Measurements from ENCODE around the gene APBA2. TPM values are rescaled to one million over a fixed set of nuclear protein-coding genes. Genes with fewer than 3 reads are reported as not detected.

Gene APBA2
- total RNA-seq, 1 experiment from 2014 or later: 12.9 TPM

- intact Hi-C loops (cut with micrococcal nuclease; ENCODE audit: unreplicated experiment): no loop called here
- ChIA-PET CTCF (no interaction called here), POLR2A (ENCODE audit: low non-redundant PET) (no interaction called here)
- H3K9me3 ChIP-seq (ENCODE audit: low read depth, low read length, poor library complexity, severe bottlenecking): no peaks in the 10 kb centered on the region
- TF ChIP-seq CTCF (conservative IDR thresholded peaks at IDR 0.05; ENCODE audit: low read depth, low read length): no peak
- TF ChIP-seq EZH2 (IDR thresholded peaks at IDR 0.05; ENCODE audit: borderline replicate concordance, low read depth, low read length, poor library complexity, severe bottlenecking): no peak
- DNase-seq (ENCODE audit: low spot score): no peak
- no peaks in the 10 kb centered on the region for H3K27me3 ChIP-seq (replicated peaks; ENCODE audit: insufficient read depth, low read depth, low read length, poor library complexity)
- no peak overlapping the region for H3K4me3 ChIP-seq (ENCODE audit: low read depth, low read length, poor library complexity, severe bottlenecking)
- no TSS peak for BruUV-seq (replicated peaks)
- H3K27ac ChIP-seq (ENCODE audit: low read depth, low read length, poor library complexity, severe bottlenecking): no peak overlapping the region
- H3K36me3 ChIP-seq (ENCODE audit: insufficient read depth, low read length, poor library complexity, severe bottlenecking): no peaks in the 10 kb centered on the region
- no peaks in the 10 kb centered on the region for H3K4me1 ChIP-seq (ENCODE audit: insufficient read depth, low read length, poor library complexity, severe bottlenecking)
Measured at GRCh38 chr15:28918141-28918983, 32.6 kb downstream of the APBA2 start.

GRCh38 chr15:28919201-28919635 is 33.4 kb downstream of the APBA2 start:
- no peak overlapping the region for H3K4me3 ChIP-seq (ENCODE audit: low read depth, low read length, poor library complexity, severe bottlenecking)
- no peaks in the 10 kb centered on the region for H3K9me3 ChIP-seq (ENCODE audit: low read depth, low read length, poor library complexity, severe bottlenecking)
- intact Hi-C loops (cut with micrococcal nuclease; ENCODE audit: unreplicated experiment): no loop called here
- H3K27me3 ChIP-seq (replicated peaks; ENCODE audit: insufficient read depth, low read depth, low read length, poor library complexity): no peaks in the 10 kb centered on the region
- ChIA-PET POLR2A (ENCODE audit: low non-redundant PET) (no interaction called here), CTCF (no interaction called here)
- TF ChIP-seq EZH2 (IDR thresholded peaks at IDR 0.05; ENCODE audit: borderline replicate concordance, low read depth, low read length, poor library complexity, severe bottlenecking) (no peak), CTCF (conservative IDR thresholded peaks at IDR 0.05; ENCODE audit: low read depth, low read length) (no peak)
- H3K4me1 ChIP-seq (ENCODE audit: insufficient read depth, low read length, poor library complexity, severe bottlenecking): no peaks in the 10 kb centered on the region
- H3K27ac ChIP-seq (ENCODE audit: low read depth, low read length, poor library complexity, severe bottlenecking): no peak overlapping the region
- no peaks in the 10 kb centered on the region for H3K36me3 ChIP-seq (ENCODE audit: insufficient read depth, low read length, poor library complexity, severe bottlenecking)
- no peak for DNase-seq (ENCODE audit: low spot score)
- no TSS peak for BruUV-seq (replicated peaks)

- CTCF ChIA-PET: interaction anchor here (0.6 kb wide), 1 partner anchor 18 kb away, joined by 4 read pairs; no protein-coding TSS in a partner anchor
- H3K27ac ChIP-seq (ENCODE audit: low read depth, low read length, poor library complexity, severe bottlenecking): no peak overlapping the region
- no TSS peak for BruUV-seq (replicated peaks)
- H3K36me3 ChIP-seq (ENCODE audit: insufficient read depth, low read length, poor library complexity, severe bottlenecking): no peaks in the 10 kb centered on the region
- H3K4me3 ChIP-seq (ENCODE audit: low read depth, low read length, poor library complexity, severe bottlenecking): no peak overlapping the region
- H3K27me3 ChIP-seq (replicated peaks; ENCODE audit: insufficient read depth, low read depth, low read length, poor library complexity): no peaks in the 10 kb centered on the region
- intact Hi-C loops (cut with micrococcal nuclease; ENCODE audit: unreplicated experiment): no loop called here
- H3K9me3 ChIP-seq (ENCODE audit: low read depth, low read length, poor library complexity, severe bottlenecking): no peaks in the 10 kb centered on the region
- POLR2A ChIA-PET (ENCODE audit: low non-redundant PET): no interaction called here
- TF ChIP-seq EZH2 (IDR thresholded peaks at IDR 0.05; ENCODE audit: borderline replicate concordance, low read depth, low read length, poor library complexity, severe bottlenecking) (no peak), CTCF (conservative IDR thresholded peaks at IDR 0.05; ENCODE audit: low read depth, low read length) (no peak)
- no peaks in the 10 kb centered on the region for H3K4me1 ChIP-seq (ENCODE audit: insufficient read depth, low read length, poor library complexity, severe bottlenecking)
- no peak for DNase-seq (ENCODE audit: low spot score)
Measured at GRCh38 chr15:28919679-28920655, 34.2 kb downstream of the APBA2 start.
